K562 (cell line): Measurements from ENCODE around the gene FMNL3. TPM values are rescaled to one million over a fixed set of nuclear protein-coding genes. Genes with fewer than 3 reads are reported as not detected.
A peak's percentile ranks its signal among the peaks of the same experiment; 100 is the strongest.

ENCODE experiments used
- JUND ChIP-seq, 2 experiments: IDR thresholded peaks; 2 replicates in 1 of 2; 3 replicates in 1 of 2; pipeline ENCODE4 v1.6.1; 2011; ENCODE audit warnings: borderline replicate concordance in 2 of 2, low read depth in 2 of 2, low read length in 2 of 2, improper control_type of control experiment in 1 of 2, missing biosample characterization in 1 of 2, missing genetic modification characterization in 1 of 2, missing genetic modification reagents in 1 of 2
- THRB ChIP-seq: fragments of 450-650 bp; formaldehyde crosslinking; conservative IDR thresholded peaks from 2 replicates; pipeline ENCODE4 v1.4.0; 2022; ENCODE audit warnings: mild to moderate bottlenecking, missing genetic modification characterization
- ZNF592 ChIP-seq: fragments of 450-650 bp; IDR thresholded peaks from 2 replicates; pipeline ENCODE4 v1.6.1; 2017; ENCODE audit warnings: antibody characterized with exemption, mild to moderate bottlenecking
- polyA plus RNA-seq, 8 experiments: library from polyadenylated mRNA; depleted of rRNA in 4 of 8; stranded (reverse) in 5 of 8; unstranded in 3 of 8; fragments of >200 nt; fragmentation: Nextera tagmentation in 2 of 8; fragmentation: Illumina TruSeq in 1 of 8; extraction: Ambion mirVana in 2 of 8; extraction: Trizol in 1 of 8; gene quantifications; 2 replicates each; pipeline versions ENCODE4 v1.2.1 to v1.2.3, GENCODE V29; 2011 to 2014; ENCODE audit warnings: inconsistent platforms in 1 of 8, missing spikeins in 1 of 8
- total RNA-seq, 7 experiments: library from RNA; depleted of rRNA in 6 of 7; stranded (reverse); fragments of >200 nt in 6 of 7; fragmentation: Illumina TruSeq in 2 of 7; extraction: Trizol in 2 of 7; gene quantifications; 2 replicates each; pipeline versions ENCODE4 v1.2.1 to v1.2.3, GENCODE V29; 2011 to 2021; ENCODE audit warnings: low replicate concordance in 1 of 7

FMNL3 gene
- total and polyA plus RNA-seq, 9 of the 15 experiments (the other 6 are each of a cell fraction or from before 2014, with no cell fraction given): 0.49 to 14.4 (median 6.8) TPM

GRCh38 chr12:49750027-49750995 is 43.1 kb upstream of the FMNL3 start (continued):
- TF ChIP-seq ZNF592 (peak; percentile 70), THRB (CRISPR knock-in tag) (0 out of 2 replicates have a peak, but pooled peaks have one; percentile 6), JUND (IDR thresholded peaks at IDR 0.05; ENCODE audit: borderline replicate concordance, low read depth, low read length) (peak; percentile 85), JUND (tag; IDR thresholded peaks at IDR 0.05; ENCODE audit: borderline replicate concordance, low read depth, low read length) (peak; percentile 65; the same call in 1 of the 3 replicates)
